Osteoblast (primary cell): ENCODE measurements around the gene OSTM1. TPM values are rescaled to one million over a fixed set of nuclear protein-coding genes. Genes with fewer than 3 reads are reported as not detected.

Source experiments
- DNase-seq: peaks from one replicate; pipeline ENCODE4 v3.0.0; 2011; ENCODE audit warnings: low spot score, mixed read lengths; ENCODE audit not compliant: insufficient read length; ENCODE audit errors: missing footprints
- H2AFZ ChIP-seq: 2 replicates; pipeline ENCODE4 v1.6.0; 2011; ENCODE audit warnings: mild to moderate bottlenecking, low read length
- H3K27ac ChIP-seq: 2 replicates; pipeline ENCODE4 v1.5.1; 2011; ENCODE audit warnings: mild to moderate bottlenecking, low read depth, low read length, moderate library complexity
- H3K27me3 ChIP-seq: 2 replicates; pipeline ENCODE4 v1.6.0; 2012; ENCODE audit warnings: mild to moderate bottlenecking, control low read depth, inconsistent platforms, low read length, moderate library complexity; ENCODE audit not compliant: insufficient read depth
- H3K36me3 ChIP-seq: 2 replicates; pipeline ENCODE4 v1.5.1; 2011; ENCODE audit warnings: mild to moderate bottlenecking, low read length, control low read depth, moderate library complexity; ENCODE audit not compliant: insufficient read depth
- H3K4me1 ChIP-seq: 2 replicates; pipeline ENCODE4 v1.5.1; 2011; ENCODE audit warnings: mild to moderate bottlenecking, low read length, control low read depth, moderate library complexity; ENCODE audit not compliant: insufficient read depth
- H3K4me2 ChIP-seq: 2 replicates; pipeline ENCODE4 v1.6.0; 2011; ENCODE audit warnings: mild to moderate bottlenecking, low read length; ENCODE audit not compliant: insufficient read depth
- H3K4me3 ChIP-seq: fragments of 200-600 bp; sonication (generic); 3 replicates; pipeline ENCODE4 v1.5.1; 2012; ENCODE audit warnings: mild to moderate bottlenecking, low read length, inconsistent platforms; ENCODE audit not compliant: insufficient read depth
- H3K79me2 ChIP-seq: 2 replicates; pipeline ENCODE4 v1.6.0; 2012; ENCODE audit warnings: mild to moderate bottlenecking, low read length, control low read depth, inconsistent platforms; ENCODE audit not compliant: insufficient read depth
- H3K9me3 ChIP-seq: 2 replicates; pipeline ENCODE4 v1.5.1; 2011; ENCODE audit warnings: low read depth, low read length, control low read depth
- H4K20me1 ChIP-seq: 2 replicates; pipeline ENCODE4 v1.6.0; 2012; ENCODE audit warnings: mild to moderate bottlenecking, low read length, control low read depth; ENCODE audit not compliant: insufficient read depth
- total RNA-seq: library from RNA; depleted of rRNA; stranded (reverse); fragments of >200 nt; gene quantifications from 2 replicates; pipeline ENCODE4 v1.2.3, GENCODE V29; 2012
- TF ChIP-seq, protein P1 (sequence below): IDR thresholded peaks from 2 replicates; pipeline ENCODE4 v1.5.1; 2011; ENCODE audit warnings: mild to moderate bottlenecking, low read depth, low read length, moderate library complexity; ENCODE audit errors: extremely low read depth

Gene OSTM1, protein sequence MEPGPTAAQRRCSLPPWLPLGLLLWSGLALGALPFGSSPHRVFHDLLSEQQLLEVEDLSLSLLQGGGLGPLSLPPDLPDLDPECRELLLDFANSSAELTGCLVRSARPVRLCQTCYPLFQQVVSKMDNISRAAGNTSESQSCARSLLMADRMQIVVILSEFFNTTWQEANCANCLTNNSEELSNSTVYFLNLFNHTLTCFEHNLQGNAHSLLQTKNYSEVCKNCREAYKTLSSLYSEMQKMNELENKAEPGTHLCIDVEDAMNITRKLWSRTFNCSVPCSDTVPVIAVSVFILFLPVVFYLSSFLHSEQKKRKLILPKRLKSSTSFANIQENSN
- 36.5 and 42.3 TPM in 2 replicates for total RNA-seq

- Histone ChIP-seq H3K79me2 (peaks cover 30% of the 10 kb centered on the region), H3K27me3 (no peaks in the 10 kb centered on the region), H3K4me2 (peak within 1 kb of the TSS; percentile 92), H3K4me3 (peak within 1 kb of the TSS; percentile 98), H3K36me3 (no peaks in the 10 kb centered on the region), H3K27ac (peak within 1 kb of the TSS; percentile 74), H4K20me1 (peaks cover 2% of the 10 kb centered on the region), H3K4me1 (peaks cover 12% of the 10 kb centered on the region), H3K9me3 (no peaks in the 10 kb centered on the region), H2AFZ (peak within 1 kb of the TSS; percentile 98)
- DNase-seq, result peak; percentile 100
- TF ChIP-seq, protein P1, sequence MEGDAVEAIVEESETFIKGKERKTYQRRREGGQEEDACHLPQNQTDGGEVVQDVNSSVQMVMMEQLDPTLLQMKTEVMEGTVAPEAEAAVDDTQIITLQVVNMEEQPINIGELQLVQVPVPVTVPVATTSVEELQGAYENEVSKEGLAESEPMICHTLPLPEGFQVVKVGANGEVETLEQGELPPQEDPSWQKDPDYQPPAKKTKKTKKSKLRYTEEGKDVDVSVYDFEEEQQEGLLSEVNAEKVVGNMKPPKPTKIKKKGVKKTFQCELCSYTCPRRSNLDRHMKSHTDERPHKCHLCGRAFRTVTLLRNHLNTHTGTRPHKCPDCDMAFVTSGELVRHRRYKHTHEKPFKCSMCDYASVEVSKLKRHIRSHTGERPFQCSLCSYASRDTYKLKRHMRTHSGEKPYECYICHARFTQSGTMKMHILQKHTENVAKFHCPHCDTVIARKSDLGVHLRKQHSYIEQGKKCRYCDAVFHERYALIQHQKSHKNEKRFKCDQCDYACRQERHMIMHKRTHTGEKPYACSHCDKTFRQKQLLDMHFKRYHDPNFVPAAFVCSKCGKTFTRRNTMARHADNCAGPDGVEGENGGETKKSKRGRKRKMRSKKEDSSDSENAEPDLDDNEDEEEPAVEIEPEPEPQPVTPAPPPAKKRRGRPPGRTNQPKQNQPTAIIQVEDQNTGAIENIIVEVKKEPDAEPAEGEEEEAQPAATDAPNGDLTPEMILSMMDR, result no peak
Measured at GRCh38 chr6:108074359-108075144, at the start of gene OSTM1. TSS of gene OSTM1 (minus strand) at chr6:108074741. CDS start at chr6:108074651, 90 bp downstream.

- Histone ChIP-seq H3K79me2 (no peaks in the 10 kb centered on the region), H3K9me3 (no peaks in the 10 kb centered on the region), H3K4me3 (no peak overlapping the region), H3K27me3 (peaks cover 77% of the 10 kb centered on the region), H3K4me2 (no peak overlapping the region), H3K27ac (no peak overlapping the region), H3K36me3 (no peaks in the 10 kb centered on the region), H4K20me1 (no peaks in the 10 kb centered on the region), H3K4me1 (peaks cover 5% of the 10 kb centered on the region), H2AFZ (no peak overlapping the region)
- DNase-seq, result no peak
- TF ChIP-seq, protein P1, result no peak
Measured at GRCh38 chr6:108123946-108124345, 49.4 kb upstream of the OSTM1 start.

DNA sequence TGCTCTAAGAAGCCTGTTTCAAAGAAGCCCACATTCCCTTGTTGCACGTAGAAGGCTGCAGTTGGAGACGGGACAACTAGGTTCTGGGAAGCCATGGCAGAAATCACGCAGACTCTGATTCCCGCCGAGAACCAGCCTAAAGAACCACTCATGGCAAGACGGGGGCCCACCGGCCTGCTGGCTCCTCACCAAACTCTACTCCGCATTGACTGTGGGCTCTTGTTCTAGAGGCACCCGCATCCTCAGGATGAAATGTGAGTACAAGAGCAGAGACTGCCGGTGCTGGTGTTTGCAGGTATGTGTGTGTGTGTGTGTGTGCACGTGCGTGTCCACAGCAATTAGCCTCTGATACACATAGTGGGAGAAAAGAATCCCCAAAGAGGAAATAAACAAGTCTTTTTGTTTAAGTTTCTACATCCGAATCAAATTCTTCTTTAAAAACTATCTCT, 49.0 kb upstream of the OSTM1 start:
- no peak for DNase-seq
- Histone ChIP-seq H3K36me3 (no peaks in the 10 kb centered on the region), H3K4me1 (peaks cover 9% of the 10 kb centered on the region), H3K79me2 (no peaks in the 10 kb centered on the region), H2AFZ (no peak overlapping the region), H3K27me3 (peaks cover 77% of the 10 kb centered on the region), H3K4me3 (no peak overlapping the region), H3K4me2 (no peak overlapping the region), H3K9me3 (no peaks in the 10 kb centered on the region), H4K20me1 (no peaks in the 10 kb centered on the region), H3K27ac (no peak overlapping the region)
- TF ChIP-seq, protein P1, result no peak

DNA sequence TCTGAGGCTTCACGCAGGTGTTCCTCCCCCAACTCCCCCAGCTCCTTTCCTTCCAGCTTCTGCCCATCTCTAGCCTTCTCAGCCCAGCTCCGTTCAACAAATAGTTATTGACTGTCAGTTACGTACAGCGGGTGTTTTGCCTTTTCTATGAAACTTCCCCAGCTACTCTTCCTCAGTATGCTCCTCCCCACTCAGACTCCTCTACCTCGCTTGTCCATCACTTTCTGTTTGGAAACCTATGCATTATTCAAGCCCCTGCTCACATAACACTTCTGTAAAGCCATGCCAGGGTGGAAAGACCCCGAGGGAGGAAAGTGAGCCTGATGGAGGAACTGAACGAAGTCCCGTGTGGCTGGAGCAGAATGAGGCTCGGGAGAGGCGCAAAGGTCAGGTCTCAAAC, 47.1 kb upstream of the OSTM1 start:
- H3K4me2 ChIP-seq, result no peak overlapping the region
- no peak overlapping the region for H3K27ac ChIP-seq
- no peaks in the 10 kb centered on the region for H3K36me3 ChIP-seq
- H3K4me3 ChIP-seq, result no peak overlapping the region
- no peaks in the 10 kb centered on the region for H3K9me3 ChIP-seq
- H2AFZ ChIP-seq, result no peak overlapping the region
- no peak for DNase-seq
- peaks cover 19% of the 10 kb centered on the region for H3K4me1 ChIP-seq
- TF ChIP-seq, protein P1, result no peak
- no peaks in the 10 kb centered on the region for H3K79me2 ChIP-seq
- no peaks in the 10 kb centered on the region for H4K20me1 ChIP-seq
- peaks cover 84% of the 10 kb centered on the region for H3K27me3 ChIP-seq
